ENCODE measurements around the gene CCDC187.
"Not testable (repeated sequence)": the region's sequence is repeated elsewhere in the genome, so short reads cannot be mapped to it uniquely, and the experiment has no call there.

CCDC187 gene

DNA sequence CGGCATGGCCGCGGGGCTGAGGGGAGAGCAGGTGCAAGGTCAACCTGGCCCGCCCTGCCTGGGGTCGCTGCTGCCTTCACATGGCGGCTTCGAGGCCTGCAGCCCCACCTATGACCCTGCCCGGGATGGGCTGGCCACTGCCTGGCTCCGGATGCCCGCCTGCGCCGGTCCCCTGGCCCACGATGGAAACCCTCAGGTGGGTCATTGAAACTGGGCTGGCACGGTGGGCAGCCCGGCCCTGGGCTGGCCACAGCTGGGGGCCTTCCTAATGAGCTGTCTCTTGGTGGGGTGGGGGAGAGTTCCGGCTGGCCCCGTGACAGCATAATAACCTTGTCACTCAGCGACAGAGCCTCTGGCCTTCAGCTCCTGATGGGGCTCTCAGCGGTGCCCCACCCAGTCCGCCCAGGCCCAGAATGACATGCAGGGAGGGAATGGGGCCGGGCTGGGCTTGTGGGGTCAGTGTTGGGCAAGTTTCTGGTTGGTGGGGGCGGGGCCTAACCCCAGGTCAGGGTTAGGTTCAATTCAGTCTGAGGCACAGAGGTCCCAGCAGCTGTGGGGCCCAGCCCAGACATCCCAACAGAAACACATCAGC lies at the start of gene CCDC187:
Gene CCDC187 (minus strand): TSS at position 270 of the 592 bp plus-strand sequence. CDS start 264 bp downstream, at position 6.
- no peak for DNase-seq (ENCODE audit: low read depth in 3 of 3)

DNA sequence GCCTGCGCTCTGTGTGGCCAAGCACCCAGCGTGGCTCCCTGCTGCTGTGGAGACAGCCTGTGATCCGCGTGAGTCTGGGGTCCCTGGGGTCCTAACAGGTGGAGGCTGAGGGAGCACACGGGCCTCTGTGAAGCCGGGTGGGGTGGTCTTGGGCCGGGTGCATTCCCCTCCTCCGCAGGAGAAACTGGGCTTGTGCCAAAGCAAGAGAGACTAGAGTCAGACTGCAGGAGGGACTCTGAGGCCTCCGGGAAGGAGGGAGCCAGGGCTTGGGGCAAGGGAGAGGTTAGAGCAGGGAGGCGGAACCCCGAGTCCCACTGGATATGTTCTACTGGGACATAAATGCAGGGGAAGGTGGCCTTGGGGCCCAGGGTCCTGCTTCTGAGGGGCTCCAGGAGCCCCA lies 49.2 kb upstream of the CCDC187 start:
- DNase-seq (ENCODE audit: low read depth in 3 of 3): no peak

DNA sequence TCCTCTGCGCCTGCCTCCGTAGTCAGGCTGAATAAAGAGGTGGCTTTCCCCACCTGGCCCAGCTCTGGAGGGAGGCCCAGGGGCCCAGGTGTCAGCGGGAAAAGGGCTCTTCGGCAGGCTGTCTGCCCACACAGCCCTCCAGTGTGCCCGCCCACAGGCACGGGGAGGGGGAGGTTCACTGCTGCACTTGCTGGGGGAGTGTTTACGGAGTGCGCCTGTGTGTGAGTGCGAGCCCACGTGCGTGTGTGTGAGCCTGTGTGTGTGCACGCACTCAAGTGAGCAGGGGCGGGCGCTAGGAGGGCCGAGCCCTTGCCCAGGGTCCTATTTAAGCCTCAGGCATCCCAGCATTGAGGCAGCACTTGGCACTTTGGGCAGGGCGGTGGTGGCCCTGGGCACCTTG lies 48.8 kb upstream of the CCDC187 start:
- no peak for DNase-seq (ENCODE audit: low read depth in 3 of 3)

GRCh38 chr9:136351868-136352267 lies 48.0 kb upstream of the CCDC187 start:
- not testable (repeated sequence) for DNase-seq (ENCODE audit: low read depth in 3 of 3)

GRCh38 chr9:136351252-136351800 lies 47.4 kb upstream of the CCDC187 start:
- DNase-seq (ENCODE audit: low read depth in 3 of 3): no peak

- DNase-seq (ENCODE audit: low read depth in 3 of 3): no peak
These were observed 45.7 kb upstream of the CCDC187 start for GRCh38 chr9:136349546-136349945.

DNA sequence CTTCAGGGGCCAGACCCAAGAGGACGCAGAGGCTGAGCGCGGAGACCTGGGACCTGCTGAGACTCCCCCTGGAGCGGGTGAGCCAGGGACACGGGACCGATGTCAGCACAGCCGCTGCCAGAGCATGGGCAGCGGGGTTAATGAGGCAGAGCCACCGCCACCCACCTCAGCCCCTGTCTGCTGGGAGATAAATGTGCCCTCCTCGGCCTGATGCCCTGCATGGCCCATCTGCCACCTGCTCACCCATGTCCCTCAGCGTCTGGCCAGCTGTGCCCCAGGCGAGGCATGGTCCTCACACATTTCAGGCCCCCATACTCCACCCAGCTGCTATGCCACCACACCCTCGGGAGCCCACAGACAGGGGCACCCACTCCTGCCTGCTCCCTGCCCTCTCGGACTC lies 44.8 kb upstream of the CCDC187 start:
- DNase-seq (ENCODE audit: low read depth in 3 of 3): no peak

- DNase-seq (ENCODE audit: low read depth in 3 of 3): no peak
These were observed 43.8 kb upstream of the CCDC187 start for GRCh38 chr9:136347472-136348256.

DNA sequence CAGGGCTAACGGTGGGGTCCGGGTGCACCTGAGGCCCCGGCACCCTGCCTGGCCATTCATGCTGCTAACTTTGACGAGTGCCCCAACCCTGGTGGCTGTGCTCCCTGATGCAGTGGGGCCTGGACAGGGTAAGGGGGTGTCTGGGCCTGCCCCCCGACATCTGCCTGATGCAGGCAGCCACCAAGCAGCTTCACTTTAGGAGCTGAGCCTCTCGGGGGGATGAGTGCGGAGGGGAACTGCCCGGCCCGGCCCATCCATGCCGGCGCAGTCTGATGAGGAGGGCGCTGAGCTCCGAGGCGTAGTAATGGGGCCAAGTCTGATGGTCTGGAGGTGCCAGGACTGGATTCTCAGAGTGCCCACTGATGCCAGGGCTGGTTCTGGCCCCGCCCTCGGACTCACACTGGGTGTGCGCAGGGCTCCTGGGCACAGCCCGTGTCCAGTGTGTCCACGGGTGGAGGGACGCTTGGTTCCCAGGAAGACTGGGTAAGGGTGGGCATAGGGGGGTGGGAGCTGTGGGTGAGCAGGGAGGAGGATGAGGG lies 43.1 kb upstream of the CCDC187 start:
- DNase-seq (ENCODE audit: low read depth in 3 of 3): no peak

- DNase-seq (ENCODE audit: low read depth in 3 of 3): no peak
These were observed 42.2 kb upstream of the CCDC187 start for GRCh38 chr9:136346157-136346481.

- no peak for DNase-seq (ENCODE audit: low read depth in 3 of 3)
These were observed 41.6 kb upstream of the CCDC187 start for GRCh38 chr9:136345281-136346156.

- DNase-seq (ENCODE audit: low read depth in 3 of 3): no peak
These were observed 40.8 kb upstream of the CCDC187 start for GRCh38 chr9:136344544-136345280.

- DNase-seq (ENCODE audit: low read depth in 3 of 3): no peak
These were observed 40.0 kb upstream of the CCDC187 start for GRCh38 chr9:136343884-136344269.

DNA sequence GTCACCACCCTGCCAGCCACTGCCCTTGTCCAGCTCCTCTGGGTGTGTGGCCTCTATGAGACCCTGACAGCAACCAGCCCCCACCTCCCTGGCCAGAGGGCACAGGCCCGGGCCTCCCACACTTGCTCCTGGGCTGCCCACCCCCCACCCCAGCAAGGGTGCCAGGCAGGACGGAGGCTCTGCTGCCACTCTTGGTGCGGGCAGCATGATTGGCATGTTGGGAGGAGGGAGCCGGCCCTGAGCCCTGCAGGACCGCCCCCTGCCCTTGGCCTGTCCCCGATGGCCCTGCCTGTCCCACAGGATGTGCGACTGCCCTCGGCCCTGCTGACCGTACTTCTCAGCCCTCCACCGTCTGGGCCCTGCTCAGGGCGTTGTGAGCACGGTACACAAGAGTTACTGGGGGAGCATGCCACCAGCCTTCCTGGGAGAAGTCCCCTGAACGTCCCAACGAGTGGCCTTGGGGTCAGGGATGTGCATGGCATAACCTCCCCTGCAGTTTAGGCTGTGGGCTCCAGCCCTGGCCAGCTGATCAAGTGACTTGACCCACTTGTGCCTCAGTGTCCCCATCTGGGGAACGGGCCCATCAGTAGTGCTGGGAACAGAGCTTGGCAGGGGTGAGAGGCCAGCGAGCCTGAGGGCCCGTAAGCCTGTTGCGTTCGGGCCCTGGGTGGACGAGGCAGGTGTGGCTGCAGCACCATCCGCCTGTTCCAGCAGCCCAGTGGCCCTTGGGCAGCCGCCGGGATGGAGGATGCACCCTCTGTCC lies 39.4 kb upstream of the CCDC187 start:
- DNase-seq (ENCODE audit: low read depth in 3 of 3): no peak

GRCh38 chr9:136342181-136343120 lies 38.6 kb upstream of the CCDC187 start:
- DNase-seq (ENCODE audit: low read depth in 3 of 3): peak in 2 of 3 experiments; percentile 36 to 67

GRCh38 chr9:136341769-136342168 lies 37.9 kb upstream of the CCDC187 start:
- DNase-seq (ENCODE audit: low read depth in 3 of 3): no peak

- no peak for DNase-seq (ENCODE audit: low read depth in 3 of 3)
These were observed 37.3 kb upstream of the CCDC187 start for GRCh38 chr9:136341042-136341655.

- DNase-seq (ENCODE audit: low read depth in 3 of 3): no peak
These were observed 36.6 kb upstream of the CCDC187 start for GRCh38 chr9:136340356-136341041.

Data from stimulated activated CD4-positive, alpha-beta T cell treated with anti-CD3 and anti-CD28 coated beads, TNF-alpha, amount 100 ng/mL, for 24 hours (primary cell).